HEK293 (cell line): ENCODE data around the gene IPO5.

Source experiments
- CTCF ChIA-PET: fragments of 350-600 bp; formaldehyde crosslinking; extraction: SDS; loops from one replicate; lab custom pipeline; 2021; ENCODE audit warnings: antibody characterized with exemption; lab: Yijun Ruan, JAX
- POLR2A ChIA-PET: fragments of 300-600 bp; formaldehyde crosslinking; extraction: SDS; loops from one replicate; lab custom pipeline; 2020; ENCODE audit warnings: antibody characterized with exemption, inconsistent platforms; lab: Yijun Ruan, JAX
- H3K27ac ChIP-seq: fragments of 200-500 bp; sonication (Bioruptor generic); 2 replicates; pipeline ENCODE4 v1.5.1; 2014; ENCODE audit warnings: low read depth, low read length, control low read depth, inconsistent platforms; ENCODE audit errors: extremely low read depth
- H3K36me3 ChIP-seq, 2 experiments: fragments of 200-500 bp in 1 of 2; sonication (Bioruptor generic) in 1 of 2; 1 replicate in 1 of 2; 2 replicates in 1 of 2; pipeline ENCODE4 v1.5.1; 2014 to 2017; ENCODE audit warnings: inconsistent platforms in 2 of 2, low read length in 2 of 2; ENCODE audit not compliant: control insufficient read depth in 2 of 2, insufficient read depth in 1 of 2
- H3K4me1 ChIP-seq: fragments of 200-500 bp; sonication (Bioruptor generic); 2 replicates; pipeline ENCODE4 v1.5.1; 2014; ENCODE audit warnings: mild to moderate bottlenecking, low read length, inconsistent platforms; ENCODE audit not compliant: control insufficient read depth, insufficient read depth
- H3K4me3 ChIP-seq: 2 replicates; pipeline ENCODE4 v1.5.1; 2011; ENCODE audit warnings: low read depth, mild to moderate bottlenecking, control low read depth, low read length, moderate library complexity
- H3K9me3 ChIP-seq: fragments of 200-500 bp; sonication (Bioruptor generic); 2 replicates; pipeline ENCODE4 v1.5.1; 2014; ENCODE audit warnings: low read depth, low read length, inconsistent platforms; ENCODE audit not compliant: control insufficient read depth, insufficient read depth
- HOXA7 ChIP-seq: sonication (generic); formaldehyde crosslinking; IDR thresholded peaks from 2 replicates; pipeline ENCODE4 v1.8.1; 2022; ENCODE audit warnings: missing genetic modification reagents, borderline replicate concordance
- PRDM2 ChIP-seq: fragments of 450-650 bp; formaldehyde crosslinking; IDR thresholded peaks from 2 replicates; pipeline ENCODE4 v1.5.1; 2016; ENCODE audit warnings: missing biosample characterization, missing genetic modification characterization, borderline replicate concordance
- RBAK ChIP-seq: fragments of 450-650 bp; formaldehyde crosslinking; IDR thresholded peaks from 2 replicates; pipeline ENCODE4 v1.5.1; 2016; ENCODE audit warnings: missing biosample characterization, missing genetic modification characterization
- SP7 ChIP-seq: fragments of 450-650 bp; formaldehyde crosslinking; IDR thresholded peaks from 2 replicates; pipeline ENCODE4 v1.5.1; 2016; ENCODE audit warnings: missing biosample characterization, missing genetic modification characterization
- TCF7L2 ChIP-seq: IDR thresholded peaks from 2 replicates; pipeline ENCODE4 v1.6.1; 2011; ENCODE audit warnings: low read depth, mild to moderate bottlenecking, inconsistent platforms, low read length, moderate library complexity, borderline replicate concordance
- ZNF10 ChIP-seq: fragments of 450-650 bp; formaldehyde crosslinking; IDR thresholded peaks from 2 replicates; pipeline ENCODE4 v1.5.1; 2017; ENCODE audit warnings: missing biosample characterization, missing genetic modification characterization
- ZNF184 ChIP-seq: fragments of 450-650 bp; IDR thresholded peaks from 2 replicates; pipeline ENCODE4 v1.5.1; 2018; ENCODE audit warnings: missing biosample characterization, mild to moderate bottlenecking, missing genetic modification characterization
- ZNF24 ChIP-seq: fragments of 450-650 bp; formaldehyde crosslinking; IDR thresholded peaks from 2 replicates; pipeline ENCODE4 v1.5.1; 2016; ENCODE audit warnings: missing biosample characterization, missing genetic modification characterization
- ZNF394 ChIP-seq: fragments of 450-650 bp; formaldehyde crosslinking; IDR thresholded peaks from 2 replicates; pipeline ENCODE4 v1.5.1; 2016; ENCODE audit warnings: missing biosample characterization, missing genetic modification characterization, mild to moderate bottlenecking, moderate library complexity, borderline replicate concordance
- ZNF571 ChIP-seq: fragments of 450-650 bp; formaldehyde crosslinking; IDR thresholded peaks from 2 replicates; pipeline ENCODE4 v1.5.0; 2017; ENCODE audit warnings: missing biosample characterization, missing genetic modification characterization
- ZNF677 ChIP-seq: fragments of 450-650 bp; IDR thresholded peaks from 2 replicates; pipeline ENCODE4 v1.5.0; 2018; ENCODE audit warnings: missing biosample characterization, mild to moderate bottlenecking, missing genetic modification characterization, moderate library complexity
- TF ChIP-seq, protein P1 (sequence below): fragments of 450-650 bp; formaldehyde crosslinking; IDR thresholded peaks from 2 replicates; pipeline ENCODE4 v1.5.1; 2016; ENCODE audit warnings: missing biosample characterization, missing genetic modification characterization
- TF ChIP-seq, protein P2 (sequence below): fragments of 450-650 bp; formaldehyde crosslinking; IDR thresholded peaks from 2 replicates; pipeline ENCODE4 v1.5.1; 2017; ENCODE audit warnings: missing biosample characterization, missing genetic modification characterization
- TF ChIP-seq, protein P3 (sequence below): fragments of 450-650 bp; formaldehyde crosslinking; IDR thresholded peaks from 2 replicates; pipeline ENCODE4 v1.5.1; 2016; ENCODE audit warnings: missing biosample characterization, missing genetic modification characterization
- TF ChIP-seq, protein P4 (sequence below): fragments of 450-650 bp; formaldehyde crosslinking; IDR thresholded peaks from 2 replicates; pipeline ENCODE4 v1.5.1; 2016; ENCODE audit warnings: missing biosample characterization, missing genetic modification characterization
- TF ChIP-seq, protein P5 (sequence below): fragments of 450-650 bp; formaldehyde crosslinking; IDR thresholded peaks from 2 replicates; pipeline ENCODE4 v1.5.1; 2016; ENCODE audit warnings: missing biosample characterization, missing genetic modification characterization

IPO5 gene

DNA sequence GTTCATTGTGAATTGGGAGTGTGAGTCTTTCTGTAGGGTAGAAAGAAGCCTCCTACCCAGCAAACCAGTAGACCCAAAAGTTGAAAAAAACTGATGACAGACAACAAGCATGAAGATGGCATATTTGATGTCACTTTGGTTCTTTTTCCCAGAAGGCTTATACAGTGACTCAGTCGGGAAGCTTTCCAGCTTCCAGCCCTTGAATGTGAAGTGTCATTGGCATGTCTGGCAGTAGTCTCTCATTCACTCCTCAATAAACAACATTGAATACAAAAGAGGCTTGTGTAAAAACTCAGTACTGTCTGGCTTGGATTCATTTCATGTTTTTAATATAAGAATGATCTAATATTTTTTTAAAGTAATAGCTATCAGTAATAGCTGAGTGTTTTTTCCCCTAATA lies 68.7 kb downstream of the IPO5 start:
- Histone ChIP-seq H3K4me1 (no peaks in the 10 kb centered on the region), H3K27ac (no peak overlapping the region), H3K9me3 (no peaks in the 10 kb centered on the region), H3K4me3 (no peak overlapping the region), H3K36me3 (peaks cover 35 to 63% of the 10 kb centered on the region in 2 experiments)
- ChIA-PET POLR2A (interaction anchor here (0.6 kb wide), 1 partner anchor 22 kb away, joined by 3 read pairs; no protein-coding TSS in a partner anchor), CTCF (no interaction called here)
- TF ChIP-seq ZNF184 (no peak), ZNF10 (no peak), ZNF394 (no peak), ZNF571 (tag by site-specific recombination) (no peak), ZNF677 (tag by site-specific recombination) (no peak), TCF7L2 (no peak), SP7 (tag by site-specific recombination) (no peak), HOXA7 (no peak)
- TF ChIP-seq, protein P1, sequence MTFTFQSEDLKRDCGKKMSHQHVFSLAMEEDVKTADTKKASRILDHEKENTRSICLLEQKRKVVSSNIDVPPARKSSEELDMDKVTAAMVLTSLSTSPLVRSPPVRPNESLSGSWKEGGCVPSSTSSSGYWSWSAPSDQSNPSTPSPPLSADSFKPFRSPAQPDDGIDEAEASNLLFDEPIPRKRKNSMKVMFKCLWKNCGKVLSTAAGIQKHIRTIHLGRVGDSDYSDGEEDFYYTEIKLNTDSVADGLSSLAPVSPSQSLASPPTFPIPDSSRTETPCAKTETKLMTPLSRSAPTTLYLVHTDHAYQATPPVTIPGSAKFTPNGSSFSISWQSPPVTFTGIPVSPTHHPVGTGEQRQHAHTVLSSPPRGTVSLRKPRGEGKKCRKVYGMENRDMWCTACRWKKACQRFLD, result no peak
- TF ChIP-seq, protein P2, sequence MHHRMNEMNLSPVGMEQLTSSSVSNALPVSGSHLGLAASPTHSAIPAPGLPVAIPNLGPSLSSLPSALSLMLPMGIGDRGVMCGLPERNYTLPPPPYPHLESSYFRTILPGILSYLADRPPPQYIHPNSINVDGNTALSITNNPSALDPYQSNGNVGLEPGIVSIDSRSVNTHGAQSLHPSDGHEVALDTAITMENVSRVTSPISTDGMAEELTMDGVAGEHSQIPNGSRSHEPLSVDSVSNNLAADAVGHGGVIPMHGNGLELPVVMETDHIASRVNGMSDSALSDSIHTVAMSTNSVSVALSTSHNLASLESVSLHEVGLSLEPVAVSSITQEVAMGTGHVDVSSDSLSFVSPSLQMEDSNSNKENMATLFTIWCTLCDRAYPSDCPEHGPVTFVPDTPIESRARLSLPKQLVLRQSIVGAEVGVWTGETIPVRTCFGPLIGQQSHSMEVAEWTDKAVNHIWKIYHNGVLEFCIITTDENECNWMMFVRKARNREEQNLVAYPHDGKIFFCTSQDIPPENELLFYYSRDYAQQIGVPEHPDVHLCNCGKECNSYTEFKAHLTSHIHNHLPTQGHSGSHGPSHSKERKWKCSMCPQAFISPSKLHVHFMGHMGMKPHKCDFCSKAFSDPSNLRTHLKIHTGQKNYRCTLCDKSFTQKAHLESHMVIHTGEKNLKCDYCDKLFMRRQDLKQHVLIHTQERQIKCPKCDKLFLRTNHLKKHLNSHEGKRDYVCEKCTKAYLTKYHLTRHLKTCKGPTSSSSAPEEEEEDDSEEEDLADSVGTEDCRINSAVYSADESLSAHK (tag by site-specific recombination), result no peak
- TF ChIP-seq, protein P3, sequence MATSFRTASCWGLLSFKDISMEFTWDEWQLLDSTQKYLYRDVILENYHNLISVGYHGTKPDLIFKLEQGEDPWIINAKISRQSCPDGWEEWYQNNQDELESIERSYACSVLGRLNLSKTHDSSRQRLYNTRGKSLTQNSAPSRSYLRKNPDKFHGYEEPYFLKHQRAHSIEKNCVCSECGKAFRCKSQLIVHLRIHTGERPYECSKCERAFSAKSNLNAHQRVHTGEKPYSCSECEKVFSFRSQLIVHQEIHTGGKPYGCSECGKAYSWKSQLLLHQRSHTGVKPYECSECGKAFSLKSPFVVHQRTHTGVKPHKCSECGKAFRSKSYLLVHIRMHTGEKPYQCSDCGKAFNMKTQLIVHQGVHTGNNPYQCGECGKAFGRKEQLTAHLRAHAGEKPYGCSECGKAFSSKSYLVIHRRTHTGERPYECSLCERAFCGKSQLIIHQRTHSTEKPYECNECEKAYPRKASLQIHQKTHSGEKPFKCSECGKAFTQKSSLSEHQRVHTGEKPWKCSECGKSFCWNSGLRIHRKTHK (tag by site-specific recombination), result no peak

DNA sequence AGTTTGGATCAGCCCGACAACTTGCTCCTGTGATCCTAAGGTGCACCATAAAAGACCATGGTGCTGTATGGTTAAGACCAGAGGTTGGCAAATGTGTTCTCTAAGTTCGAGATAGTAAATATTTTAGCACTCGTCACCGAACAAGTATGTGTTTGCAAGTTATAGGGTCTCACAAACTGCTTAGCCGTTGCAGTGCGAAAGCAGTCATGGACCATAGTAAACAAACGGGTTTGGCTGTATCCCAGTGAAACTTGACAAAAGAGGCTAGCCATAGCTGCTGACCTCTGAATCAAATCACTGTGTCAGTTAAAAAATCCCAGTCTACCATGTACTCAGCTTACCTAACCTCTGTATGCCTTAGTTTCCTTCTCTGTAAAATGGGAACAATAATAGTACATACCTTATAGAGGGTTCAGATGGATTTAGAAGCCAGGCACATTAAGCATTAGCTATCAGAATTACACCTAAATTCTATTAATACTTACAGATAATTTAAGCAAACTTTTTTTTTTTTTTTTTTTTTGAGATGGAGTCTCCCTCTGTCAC lies 72.1 kb downstream of the IPO5 start:
- H3K27ac ChIP-seq, result no peak overlapping the region
- CTCF ChIA-PET, result interaction anchor here (0.7 to 0.9 kb wide), 2 partner anchors 16 to 33 kb away, joined by 3 to 6 read pairs; no protein-coding TSS in a partner anchor
- H3K9me3 ChIP-seq, result no peaks in the 10 kb centered on the region
- H3K4me3 ChIP-seq, result no peak overlapping the region
- POLR2A ChIA-PET, result no interaction called here
- no peaks in the 10 kb centered on the region for H3K4me1 ChIP-seq
- peaks cover 15 to 33% of the 10 kb centered on the region in 2 experiments; a peak in 2 of 3 replicates for H3K36me3 ChIP-seq
- TF ChIP-seq RBAK (tag by site-specific recombination), result no peak
- TF ChIP-seq PRDM2 (tag by site-specific recombination), result no peak
- TF ChIP-seq, protein P4, sequence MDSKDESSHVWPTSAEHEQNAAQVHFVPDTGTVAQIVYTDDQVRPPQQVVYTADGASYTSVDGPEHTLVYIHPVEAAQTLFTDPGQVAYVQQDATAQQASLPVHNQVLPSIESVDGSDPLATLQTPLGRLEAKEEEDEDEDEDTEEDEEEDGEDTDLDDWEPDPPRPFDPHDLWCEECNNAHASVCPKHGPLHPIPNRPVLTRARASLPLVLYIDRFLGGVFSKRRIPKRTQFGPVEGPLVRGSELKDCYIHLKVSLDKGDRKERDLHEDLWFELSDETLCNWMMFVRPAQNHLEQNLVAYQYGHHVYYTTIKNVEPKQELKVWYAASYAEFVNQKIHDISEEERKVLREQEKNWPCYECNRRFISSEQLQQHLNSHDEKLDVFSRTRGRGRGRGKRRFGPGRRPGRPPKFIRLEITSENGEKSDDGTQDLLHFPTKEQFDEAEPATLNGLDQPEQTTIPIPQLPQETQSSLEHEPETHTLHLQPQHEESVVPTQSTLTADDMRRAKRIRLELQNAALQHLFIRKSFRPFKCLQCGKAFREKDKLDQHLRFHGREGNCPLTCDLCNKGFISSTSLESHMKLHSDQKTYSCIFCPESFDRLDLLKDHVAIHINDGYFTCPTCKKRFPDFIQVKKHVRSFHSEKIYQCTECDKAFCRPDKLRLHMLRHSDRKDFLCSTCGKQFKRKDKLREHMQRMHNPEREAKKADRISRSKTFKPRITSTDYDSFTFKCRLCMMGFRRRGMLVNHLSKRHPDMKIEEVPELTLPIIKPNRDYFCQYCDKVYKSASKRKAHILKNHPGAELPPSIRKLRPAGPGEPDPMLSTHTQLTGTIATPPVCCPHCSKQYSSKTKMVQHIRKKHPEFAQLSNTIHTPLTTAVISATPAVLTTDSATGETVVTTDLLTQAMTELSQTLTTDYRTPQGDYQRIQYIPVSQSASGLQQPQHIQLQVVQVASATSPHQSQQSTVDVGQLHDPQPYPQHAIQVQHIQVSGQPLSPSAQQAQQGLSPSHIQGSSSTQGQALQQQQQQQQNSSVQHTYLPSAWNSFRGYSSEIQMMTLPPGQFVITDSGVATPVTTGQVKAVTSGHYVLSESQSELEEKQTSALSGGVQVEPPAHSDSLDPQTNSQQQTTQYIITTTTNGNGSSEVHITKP (tag by site-specific recombination), result no peak
- TF ChIP-seq, protein P5, sequence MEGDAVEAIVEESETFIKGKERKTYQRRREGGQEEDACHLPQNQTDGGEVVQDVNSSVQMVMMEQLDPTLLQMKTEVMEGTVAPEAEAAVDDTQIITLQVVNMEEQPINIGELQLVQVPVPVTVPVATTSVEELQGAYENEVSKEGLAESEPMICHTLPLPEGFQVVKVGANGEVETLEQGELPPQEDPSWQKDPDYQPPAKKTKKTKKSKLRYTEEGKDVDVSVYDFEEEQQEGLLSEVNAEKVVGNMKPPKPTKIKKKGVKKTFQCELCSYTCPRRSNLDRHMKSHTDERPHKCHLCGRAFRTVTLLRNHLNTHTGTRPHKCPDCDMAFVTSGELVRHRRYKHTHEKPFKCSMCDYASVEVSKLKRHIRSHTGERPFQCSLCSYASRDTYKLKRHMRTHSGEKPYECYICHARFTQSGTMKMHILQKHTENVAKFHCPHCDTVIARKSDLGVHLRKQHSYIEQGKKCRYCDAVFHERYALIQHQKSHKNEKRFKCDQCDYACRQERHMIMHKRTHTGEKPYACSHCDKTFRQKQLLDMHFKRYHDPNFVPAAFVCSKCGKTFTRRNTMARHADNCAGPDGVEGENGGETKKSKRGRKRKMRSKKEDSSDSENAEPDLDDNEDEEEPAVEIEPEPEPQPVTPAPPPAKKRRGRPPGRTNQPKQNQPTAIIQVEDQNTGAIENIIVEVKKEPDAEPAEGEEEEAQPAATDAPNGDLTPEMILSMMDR, result no peak
- no peak for TF ChIP-seq ZNF24 (tag by site-specific recombination)
